Measurements from ENCODE around the gene FOXR1.

The FOXR1 gene

GRCh38 chr11:119025541-119025940 is 54.0 kb downstream of the FOXR1 start:
- no peaks in the 10 kb centered on the region for H3K27me3 ChIP-seq (ENCODE audit: insufficient read depth, low read length)
- H3K4me1 ChIP-seq (ENCODE audit: insufficient read depth, low read length, severe bottlenecking) = peaks cover 19% of the 10 kb centered on the region
- H4K20me1 ChIP-seq (ENCODE audit: insufficient read depth, low read length) = no peaks in the 10 kb centered on the region
- H3K27ac ChIP-seq (ENCODE audit: low read depth, low read length, poor library complexity, severe bottlenecking) = peak overlapping the region; percentile 2
- no peak for TF ChIP-seq CTCF (IDR thresholded peaks at IDR 0.05; ENCODE audit: low read length)
- no peaks in the 10 kb centered on the region for H3K9me2 ChIP-seq (ENCODE audit: low read depth, low read length)
- 0 out of 2 replicates have a peak, but pooled peaks cover 5% of the 10 kb centered on the region for H3K79me2 ChIP-seq (ENCODE audit: insufficient read depth, low read length)
- H3K36me3 ChIP-seq (ENCODE audit: insufficient read depth, low read length) = peaks cover 78% of the 10 kb centered on the region
- no peaks in the 10 kb centered on the region for H3K9me3 ChIP-seq (ENCODE audit: low read length)
- H3K4me2 ChIP-seq (ENCODE audit: low read length) = no peak overlapping the region
- no peak overlapping the region for H2AFZ ChIP-seq (ENCODE audit: low read length)
- H3K9ac ChIP-seq (ENCODE audit: low read length) = no peak overlapping the region
- no peak overlapping the region for H3K4me3 ChIP-seq (ENCODE audit: low read depth, low read length, poor library complexity, severe bottlenecking)
- H3F3A ChIP-seq (ENCODE audit: insufficient read depth, low read length) = no peaks in the 10 kb centered on the region

GRCh38 chr11:119025978-119026766 is 54.6 kb downstream of the FOXR1 start:
- Histone ChIP-seq H3F3A (ENCODE audit: insufficient read depth, low read length) (no peaks in the 10 kb centered on the region), H3K36me3 (ENCODE audit: insufficient read depth, low read length) (peaks cover 73% of the 10 kb centered on the region), H3K4me2 (ENCODE audit: low read length) (no peak overlapping the region), H4K20me1 (ENCODE audit: insufficient read depth, low read length) (no peaks in the 10 kb centered on the region), H3K4me3 (ENCODE audit: low read depth, low read length, poor library complexity, severe bottlenecking) (no peak overlapping the region), H3K9me3 (ENCODE audit: low read length) (no peaks in the 10 kb centered on the region), H3K27ac (ENCODE audit: low read depth, low read length, poor library complexity, severe bottlenecking) (no peak overlapping the region), H3K79me2 (ENCODE audit: insufficient read depth, low read length) (0 out of 2 replicates have a peak, but pooled peaks cover 5% of the 10 kb centered on the region), H3K9ac (ENCODE audit: low read length) (no peak overlapping the region), H3K4me1 (ENCODE audit: insufficient read depth, low read length, severe bottlenecking) (peaks cover 19% of the 10 kb centered on the region), H3K27me3 (ENCODE audit: insufficient read depth, low read length) (no peaks in the 10 kb centered on the region), H3K9me2 (ENCODE audit: low read depth, low read length) (no peaks in the 10 kb centered on the region), H2AFZ (ENCODE audit: low read length) (no peak overlapping the region)
- TF ChIP-seq EZH2 (IDR thresholded peaks at IDR 0.05; ENCODE audit: borderline replicate concordance, low read length) (no peak), CTCF (IDR thresholded peaks at IDR 0.05; ENCODE audit: low read length) (no peak)

GRCh38 chr11:119026970-119027369 is 55.4 kb downstream of the FOXR1 start:
- Histone ChIP-seq H3K27me3 (ENCODE audit: insufficient read depth, low read length) (no peaks in the 10 kb centered on the region), H3K4me2 (ENCODE audit: low read length) (no peak overlapping the region), H2AFZ (ENCODE audit: low read length) (no peak overlapping the region), H3K27ac (ENCODE audit: low read depth, low read length, poor library complexity, severe bottlenecking) (no peak overlapping the region), H3F3A (ENCODE audit: insufficient read depth, low read length) (no peaks in the 10 kb centered on the region), H3K9me2 (ENCODE audit: low read depth, low read length) (no peaks in the 10 kb centered on the region), H3K4me3 (ENCODE audit: low read depth, low read length, poor library complexity, severe bottlenecking) (no peak overlapping the region), H3K36me3 (ENCODE audit: insufficient read depth, low read length) (peaks cover 66% of the 10 kb centered on the region), H3K4me1 (ENCODE audit: insufficient read depth, low read length, severe bottlenecking) (peaks cover 19% of the 10 kb centered on the region), H3K9me3 (ENCODE audit: low read length) (no peaks in the 10 kb centered on the region), H4K20me1 (ENCODE audit: insufficient read depth, low read length) (no peaks in the 10 kb centered on the region), H3K9ac (ENCODE audit: low read length) (no peak overlapping the region), H3K79me2 (ENCODE audit: insufficient read depth, low read length) (0 out of 2 replicates have a peak, but pooled peaks cover 5% of the 10 kb centered on the region)
- TF ChIP-seq CTCF (IDR thresholded peaks at IDR 0.05; ENCODE audit: low read length) (no peak), EZH2 (IDR thresholded peaks at IDR 0.05; ENCODE audit: borderline replicate concordance, low read length) (no peak)
